Skeletal muscle cell (primary cell): ENCODE data around the gene SNCA.

Experiments used
- DNase-seq: peaks from one replicate; pipeline ENCODE4 v3.0.0-alpha.2; 2010; ENCODE audit warnings: low read depth
- H3K4me3 ChIP-seq: 2 replicates; pipeline ENCODE4 v1.5.1; 2011; ENCODE audit warnings: low read depth, mild to moderate bottlenecking, control low read depth, low read length, moderate library complexity

The SNCA gene

DNA sequence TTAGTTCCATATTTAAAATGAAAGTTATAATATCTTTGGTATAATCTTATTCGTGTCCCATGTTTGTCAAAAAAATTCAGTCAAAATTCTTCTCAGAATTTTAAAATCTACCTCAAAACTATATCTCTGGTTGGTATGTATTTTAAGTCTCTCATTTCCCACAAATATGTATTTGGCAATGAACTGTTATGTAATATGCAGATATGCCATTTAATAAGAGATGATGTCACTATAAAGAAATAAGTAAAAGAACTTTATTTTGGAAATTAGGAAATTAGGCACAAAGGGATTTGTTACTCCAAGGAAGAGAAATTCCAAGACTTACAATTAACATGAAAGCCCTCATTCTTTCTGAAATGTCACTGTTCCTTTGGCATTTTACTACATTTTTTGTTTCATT is 15.3 kb downstream of the SNCA start:
- no peak for DNase-seq

DNA sequence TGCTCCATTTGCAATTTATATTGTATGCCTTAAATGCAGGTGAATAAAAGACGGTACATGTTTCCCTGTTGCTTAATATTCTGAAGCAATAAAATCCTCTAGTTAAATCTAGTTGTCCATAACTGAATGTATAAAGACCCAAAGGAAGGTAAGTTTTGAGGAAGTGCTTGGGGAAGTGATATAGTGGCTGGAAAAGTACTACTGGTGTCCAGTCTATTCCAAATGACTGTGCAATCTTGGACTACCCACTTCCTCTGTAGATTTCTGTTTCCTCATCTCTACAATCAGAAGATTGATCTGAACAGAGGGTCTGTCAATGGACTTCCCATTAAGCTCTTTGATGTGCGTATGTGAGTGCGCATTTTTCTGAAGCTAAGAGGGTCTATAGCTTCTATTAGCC is 17.0 kb downstream of the SNCA start:
- no peak overlapping the region for H3K4me3 ChIP-seq
- no peak for DNase-seq

More for the DNA sequence above, 15.3 kb downstream of the SNCA start:
- H3K4me3 ChIP-seq: no peak overlapping the region

DNA sequence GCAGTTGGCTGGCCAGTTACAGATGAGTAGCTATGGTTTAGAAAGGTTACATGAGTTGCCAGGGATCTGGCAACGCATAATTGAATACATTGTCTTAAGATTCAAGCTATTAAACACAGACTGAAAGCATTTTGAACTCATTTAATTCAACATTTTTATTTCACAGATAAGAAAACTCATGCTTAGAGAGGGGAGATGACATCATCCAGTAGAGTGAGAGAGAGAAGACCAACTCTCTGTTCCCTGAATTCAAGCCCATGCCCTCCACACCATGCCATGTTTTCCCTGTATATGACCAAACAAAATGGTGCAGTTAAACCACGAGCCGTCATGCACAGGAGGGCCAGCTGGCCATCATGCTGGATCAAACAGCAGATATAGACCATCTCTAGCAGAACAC is 22.6 kb downstream of the SNCA start:
- no peak for DNase-seq
- no peak overlapping the region for H3K4me3 ChIP-seq

DNA sequence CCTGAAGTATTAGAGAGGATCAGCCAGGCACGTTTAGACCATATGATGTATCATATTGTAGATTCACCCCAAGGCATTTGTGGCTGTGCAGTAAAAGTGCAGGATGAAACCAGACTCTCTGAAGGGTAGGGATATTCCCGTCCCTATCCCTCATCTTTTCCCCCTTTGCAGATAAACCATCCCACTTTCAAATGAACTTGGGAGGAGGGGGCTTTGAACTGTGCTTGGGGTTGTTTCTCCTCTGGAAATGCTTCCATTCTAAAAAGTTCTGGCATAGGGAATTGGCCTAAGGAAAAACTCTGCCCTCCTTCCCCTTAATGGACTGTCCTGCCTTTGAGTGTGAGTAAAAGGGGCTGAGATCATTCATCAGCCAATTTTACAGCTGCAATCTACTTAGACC is 23.8 kb downstream of the SNCA start:
- H3K4me3 ChIP-seq: no peak overlapping the region
- no peak for DNase-seq

DNA sequence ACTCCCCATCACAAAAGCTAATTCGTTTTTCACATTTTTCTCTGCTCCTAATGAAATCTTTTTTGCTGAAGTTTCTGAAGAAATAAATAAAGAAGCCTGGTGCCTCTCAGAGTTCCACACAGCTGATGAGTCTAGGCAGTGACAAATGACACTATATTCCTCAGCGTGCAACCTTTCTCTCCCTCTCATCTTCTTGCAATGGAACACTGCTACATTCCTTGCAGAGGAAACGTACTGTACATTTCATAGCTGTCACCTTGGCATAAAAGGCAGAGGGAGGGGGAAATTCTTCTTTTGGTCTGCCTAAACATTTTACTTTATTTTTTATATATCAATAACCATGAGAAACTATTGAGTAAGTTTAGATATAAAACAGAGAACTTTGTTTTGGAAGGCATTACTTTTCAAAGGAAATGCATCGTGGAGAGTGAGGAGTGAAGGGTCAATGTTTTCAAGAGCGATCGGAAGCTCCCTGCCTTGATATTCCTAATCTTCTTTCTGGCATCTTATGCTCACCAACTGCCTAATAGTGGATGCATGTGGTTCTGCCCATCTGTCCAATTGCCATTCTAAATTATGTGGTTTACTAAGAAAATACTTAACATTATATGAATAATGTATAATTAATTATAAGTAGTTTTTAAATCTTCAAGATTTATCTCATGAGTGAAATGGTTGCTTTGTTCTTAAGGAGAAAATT is 29.4 kb downstream of the SNCA start:
- DNase-seq: no peak

DNA sequence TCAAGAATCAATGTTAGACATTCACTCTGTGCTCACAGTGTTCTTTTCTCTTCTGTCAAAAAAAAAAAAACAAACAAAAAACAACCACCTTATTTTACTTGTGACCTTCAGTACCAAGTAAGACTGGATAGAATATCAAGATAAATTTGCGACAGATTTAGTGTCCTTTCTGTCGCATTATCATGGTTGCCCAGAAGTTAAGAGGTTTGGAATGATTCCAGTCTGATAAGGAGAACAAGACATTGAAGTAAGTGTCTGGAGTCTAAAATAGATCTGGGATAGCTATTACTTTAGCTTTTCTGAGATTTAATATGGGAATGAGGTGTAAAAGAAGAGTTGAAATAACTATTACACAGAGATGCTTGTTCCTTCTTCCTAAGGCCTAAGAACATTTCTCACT is 31.7 kb downstream of the SNCA start:
- H3K4me3 ChIP-seq: no peak overlapping the region
- DNase-seq: no peak

More for the DNA sequence above, 29.4 kb downstream of the SNCA start:
- no peak overlapping the region for H3K4me3 ChIP-seq

DNA sequence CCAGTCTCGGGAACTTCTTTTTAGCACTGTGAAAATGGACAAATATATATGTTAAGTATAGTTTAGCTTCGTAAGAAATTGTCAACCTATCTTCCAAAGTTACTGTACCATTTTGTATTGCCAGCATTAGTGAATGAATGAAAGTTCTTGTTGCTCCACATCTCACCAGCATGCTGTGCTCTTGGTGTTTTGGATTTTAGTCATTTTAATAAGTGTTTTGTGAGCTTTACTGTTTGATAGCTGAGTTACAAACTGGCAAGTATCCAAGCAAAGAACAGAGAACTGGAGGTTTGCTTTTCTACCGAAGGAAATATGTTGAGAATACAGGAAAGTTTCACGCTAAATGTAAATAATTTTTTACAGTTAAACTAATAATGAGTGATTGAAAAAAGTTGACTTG is 33.0 kb downstream of the SNCA start:
- DNase-seq: no peak
- H3K4me3 ChIP-seq: no peak overlapping the region

DNA sequence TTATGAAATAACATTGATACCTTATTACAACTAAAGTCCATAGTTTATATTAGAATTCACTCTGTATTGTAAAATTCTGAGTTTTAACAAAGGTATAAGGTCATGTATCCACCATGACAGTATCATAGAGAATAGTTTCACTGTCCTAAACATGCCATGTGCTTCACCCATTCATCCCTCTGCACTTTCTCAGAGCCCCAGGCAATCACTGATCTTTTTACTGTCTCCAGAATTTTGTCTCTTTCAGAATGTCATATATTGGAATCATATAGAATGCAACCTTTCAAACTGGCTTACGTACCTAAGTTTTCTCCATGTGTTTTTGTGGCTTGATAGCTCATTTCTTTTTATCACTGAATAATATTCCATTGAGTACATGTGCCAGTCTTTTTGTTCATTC is 33.9 kb downstream of the SNCA start:
- no peak overlapping the region for H3K4me3 ChIP-seq
- no peak for DNase-seq

DNA sequence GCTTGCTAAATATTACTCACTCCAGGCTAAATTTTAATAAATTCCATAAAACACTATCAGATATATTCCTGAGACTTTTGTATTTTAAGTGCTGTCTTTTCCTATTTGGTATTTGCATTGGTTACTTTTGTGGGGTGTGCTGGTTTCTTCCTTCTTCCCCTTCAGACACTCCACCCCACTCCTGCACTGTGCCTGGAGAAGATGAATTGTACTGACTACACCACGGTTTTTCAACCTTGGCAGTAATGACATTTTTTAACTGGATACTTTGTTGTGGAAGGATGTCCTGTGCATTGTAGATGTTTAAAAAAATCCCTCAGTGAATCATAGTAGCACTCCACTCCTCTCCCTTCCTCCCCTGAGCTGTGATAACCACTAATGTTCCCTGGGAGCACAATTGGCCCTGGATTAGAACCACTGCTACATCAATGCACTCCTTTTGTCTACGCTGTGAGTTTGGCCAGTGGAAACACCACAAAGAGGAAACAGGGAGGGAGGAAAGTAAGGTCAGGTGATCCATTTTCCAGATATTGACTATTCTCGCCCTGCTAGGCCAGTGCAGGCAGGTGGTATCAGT is 36.3 kb downstream of the SNCA start:
- H3K4me3 ChIP-seq: no peak overlapping the region
- peak; percentile 8 for DNase-seq

DNA sequence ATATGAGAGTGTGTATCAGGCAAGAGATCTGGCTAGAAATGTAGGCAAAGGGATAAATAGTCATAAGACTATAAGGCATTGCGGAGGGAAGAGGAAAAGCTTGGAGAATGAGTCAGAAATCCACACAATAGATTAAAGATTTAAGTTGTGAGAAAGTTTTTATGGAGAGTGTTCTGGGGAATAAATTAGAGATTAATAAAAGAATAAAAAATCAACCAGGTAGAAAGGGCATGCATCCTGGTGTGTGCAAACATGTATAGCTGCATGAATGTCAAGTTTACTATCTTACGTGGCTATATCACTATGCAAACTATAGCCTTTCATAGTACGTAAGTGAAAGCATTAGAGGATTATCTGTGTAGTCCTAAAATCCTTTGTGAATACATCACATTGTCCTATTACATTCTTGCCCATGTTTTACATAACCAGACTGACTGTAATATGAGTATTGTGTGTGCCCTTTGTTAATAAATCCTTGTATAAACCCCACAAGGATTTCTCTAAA is 36.9 kb downstream of the SNCA start:
- DNase-seq: peak; percentile 5
- H3K4me3 ChIP-seq: no peak overlapping the region

DNA sequence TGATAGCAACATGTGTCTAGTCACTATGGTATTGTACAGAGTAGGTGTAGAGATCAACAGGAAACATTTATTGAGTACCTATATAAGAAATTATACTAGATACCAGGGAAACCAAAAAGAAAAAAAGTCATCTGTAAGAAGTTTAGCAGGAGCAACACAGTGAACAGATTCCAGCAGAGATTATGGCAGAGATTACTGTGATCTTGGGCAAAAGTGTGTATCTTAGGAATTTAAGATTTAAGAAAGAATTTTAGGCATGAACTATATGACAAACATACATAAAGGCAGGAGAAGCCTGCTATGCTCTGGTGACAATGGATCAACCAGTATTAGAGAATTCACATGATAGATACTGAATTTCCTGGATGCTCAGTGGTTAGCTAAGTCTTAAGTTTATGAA is 37.9 kb downstream of the SNCA start:
- H3K4me3 ChIP-seq: no peak overlapping the region
- DNase-seq: no peak

DNA sequence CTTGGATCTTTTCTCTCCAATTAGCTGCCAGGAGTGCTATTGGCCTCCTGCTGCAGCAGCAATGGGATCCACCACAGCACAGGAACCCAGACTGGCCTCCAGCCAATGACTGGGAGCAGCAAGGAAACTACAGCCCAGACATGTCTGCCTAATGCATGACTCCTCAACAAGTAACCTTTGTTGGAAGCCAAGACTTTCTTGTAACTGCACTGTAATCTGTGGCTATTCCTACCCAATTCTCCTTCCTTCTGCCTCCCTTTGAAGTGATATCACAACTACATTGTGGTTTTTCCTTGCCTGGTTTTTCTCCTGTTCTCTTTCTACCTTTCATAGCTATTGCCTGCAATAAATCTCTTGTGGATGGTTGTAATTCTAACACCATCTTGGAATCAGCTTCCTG is 39.8 kb downstream of the SNCA start:
- peak; percentile 35 for DNase-seq
- no peak overlapping the region for H3K4me3 ChIP-seq

DNA sequence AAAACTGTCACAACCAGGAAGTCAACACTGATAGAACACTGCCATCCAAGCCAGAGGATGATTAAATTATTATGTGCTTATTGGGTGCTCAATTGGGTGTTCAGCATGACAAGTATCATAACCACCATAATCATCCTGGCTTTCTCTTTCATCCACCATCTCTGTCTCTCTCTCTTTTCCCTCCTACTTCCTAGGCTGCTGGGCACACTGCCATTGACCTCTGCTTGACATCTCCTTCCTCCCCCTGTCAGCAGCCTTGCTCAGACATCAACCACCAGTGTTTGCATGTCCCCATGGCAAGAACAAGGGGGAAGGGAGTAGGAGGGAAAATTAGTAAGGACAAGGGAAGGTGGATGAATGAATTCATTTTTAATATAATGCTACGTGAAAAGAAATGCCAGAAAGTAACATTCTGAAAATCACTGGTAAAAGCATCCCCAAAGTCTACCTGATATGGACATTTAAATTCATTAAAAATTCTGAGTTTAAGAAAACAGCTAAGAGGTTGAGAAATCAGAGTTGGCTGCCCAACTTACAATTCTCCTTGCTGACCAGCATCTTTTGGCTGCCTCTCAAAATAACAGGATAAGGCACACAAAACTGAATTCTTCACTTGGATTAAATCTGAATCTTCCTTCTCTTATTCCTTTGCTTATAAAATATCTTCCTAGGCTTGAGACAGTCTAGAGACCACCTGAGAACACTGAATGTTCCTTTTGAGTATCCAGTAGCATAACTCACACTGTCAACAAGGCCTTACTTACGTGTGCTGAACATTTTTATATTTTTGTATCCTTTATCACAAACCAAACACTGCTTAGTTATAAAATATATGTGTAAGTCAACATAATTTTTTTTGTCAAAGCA is 48.5 kb downstream of the SNCA start:
- peak; percentile 45 for DNase-seq
- no peak overlapping the region for H3K4me3 ChIP-seq

DNA sequence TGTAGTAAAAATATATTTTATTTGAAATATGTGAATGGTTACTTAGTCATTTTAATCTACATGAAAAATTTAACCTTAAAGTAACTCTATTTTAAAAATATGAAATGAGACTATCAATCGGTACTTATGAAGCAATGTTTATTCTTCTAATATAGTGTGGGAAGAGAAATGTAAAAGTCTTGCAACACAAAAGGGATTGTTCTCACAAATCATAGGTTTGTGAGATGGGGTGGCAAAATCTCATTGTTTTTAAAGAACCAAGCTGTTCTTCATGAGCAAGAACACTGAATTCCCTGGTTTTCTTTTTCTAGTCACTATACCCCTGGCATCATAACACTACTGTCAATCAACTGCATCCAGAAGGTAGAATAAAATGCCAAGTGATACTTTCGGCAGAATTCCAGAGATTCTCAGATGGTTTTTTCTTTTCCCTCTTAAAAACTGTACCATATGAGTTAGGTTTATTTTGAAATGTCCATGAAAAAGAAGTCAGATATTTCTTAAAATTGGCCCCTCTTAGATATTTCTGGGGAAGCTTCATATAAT is 52.2 kb downstream of the SNCA start:
- no peak for DNase-seq
- no peak overlapping the region for H3K4me3 ChIP-seq

DNA sequence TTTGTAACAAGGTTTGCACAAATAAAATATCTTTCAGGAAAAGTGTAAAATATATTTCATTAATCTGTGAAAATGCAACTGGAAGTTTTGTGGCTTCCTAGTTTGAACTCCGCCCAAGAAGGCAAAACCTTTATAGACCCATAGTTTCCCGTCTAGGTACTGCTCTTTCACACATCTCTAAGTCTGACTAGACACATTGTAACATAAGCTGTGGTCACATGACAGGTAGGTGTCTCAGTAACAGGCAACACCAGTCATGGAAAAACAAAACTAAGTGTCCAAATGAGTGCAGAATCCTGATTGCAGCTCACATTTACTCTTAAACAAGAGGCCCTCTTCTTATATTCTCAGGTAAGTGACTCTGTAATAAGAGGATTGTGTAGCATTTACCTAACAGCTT is 55.6 kb downstream of the SNCA start:
- H3K4me3 ChIP-seq: no peak overlapping the region
- no peak for DNase-seq

DNA sequence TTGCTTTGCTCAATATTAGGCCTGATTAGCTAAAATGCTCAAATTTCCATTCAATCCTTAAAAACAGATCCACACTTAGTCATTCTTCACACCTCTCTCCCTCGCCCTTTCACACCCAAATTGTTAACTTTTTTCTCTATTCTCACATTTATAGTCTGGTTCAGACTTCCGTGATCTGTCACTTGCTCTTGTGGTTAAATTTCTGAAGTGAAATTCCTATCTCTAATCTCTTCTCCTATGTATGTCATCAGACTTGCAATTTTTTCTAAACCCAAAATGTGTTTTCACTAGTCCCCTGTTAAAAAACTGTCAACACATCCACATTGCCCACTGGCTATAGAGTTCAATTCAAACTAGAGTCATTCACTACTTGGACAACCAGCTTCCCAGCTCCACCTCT is 63.2 kb downstream of the SNCA start:
- no peak overlapping the region for H3K4me3 ChIP-seq
- no peak for DNase-seq

DNA sequence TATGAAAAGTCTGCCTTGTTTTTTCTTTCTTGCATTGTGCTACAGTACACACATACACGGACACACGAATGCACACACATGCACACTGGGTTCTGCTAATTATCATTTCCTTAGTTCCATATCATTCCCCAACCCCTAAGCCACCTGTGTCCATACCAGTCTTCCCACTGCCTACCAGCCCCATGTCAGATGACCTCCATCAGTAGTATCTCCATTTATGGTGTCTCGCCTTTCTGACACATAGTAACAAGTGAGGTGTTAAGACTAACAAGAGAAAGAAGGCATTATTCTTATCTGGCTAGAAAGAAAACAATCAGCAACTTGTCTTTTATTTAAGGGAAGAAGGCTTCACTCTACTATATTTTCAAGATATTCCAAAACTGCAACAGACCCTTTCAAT is 67.1 kb downstream of the SNCA start:
- no peak for DNase-seq
- no peak overlapping the region for H3K4me3 ChIP-seq

DNA sequence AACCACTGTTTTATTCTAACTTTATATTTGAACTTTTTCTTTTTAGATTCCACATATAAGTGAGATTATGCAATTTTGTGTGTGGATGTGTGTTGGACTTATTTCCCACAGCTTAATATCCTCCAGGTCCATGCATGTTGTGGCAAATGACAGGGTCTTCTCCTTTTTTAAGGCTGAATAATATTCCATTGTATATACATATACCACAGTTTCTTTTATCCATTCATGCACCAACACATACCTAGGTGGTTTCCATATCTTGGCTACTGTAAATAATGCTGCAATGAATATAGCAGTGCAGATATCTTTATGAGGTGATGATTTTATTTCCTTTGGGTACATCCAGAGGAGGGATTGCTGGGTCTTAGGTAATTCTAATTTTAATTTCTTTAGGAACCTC is 69.0 kb downstream of the SNCA start:
- no peak for DNase-seq
- H3K4me3 ChIP-seq: no peak overlapping the region

DNA sequence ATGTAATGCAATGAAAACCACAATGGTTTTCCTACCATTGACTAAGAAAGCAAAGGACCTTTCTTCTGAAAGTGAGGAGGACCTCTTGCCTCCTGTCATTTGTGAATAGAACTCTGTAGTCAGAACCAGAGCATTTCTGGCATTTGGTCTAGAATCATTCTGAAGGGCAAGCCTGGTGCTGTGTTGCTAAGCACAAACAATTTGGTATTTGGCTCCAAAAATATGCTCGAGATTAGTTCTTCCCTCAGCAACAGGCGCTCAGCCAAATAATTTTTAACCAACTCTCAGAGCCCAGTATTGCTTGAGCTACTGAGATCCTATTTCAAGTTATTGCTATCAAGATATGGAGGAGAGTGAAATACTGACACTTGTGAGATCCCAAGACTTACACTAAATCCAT is 71.0 kb downstream of the SNCA start:
- no peak overlapping the region for H3K4me3 ChIP-seq
- peak; percentile 39 for DNase-seq

DNA sequence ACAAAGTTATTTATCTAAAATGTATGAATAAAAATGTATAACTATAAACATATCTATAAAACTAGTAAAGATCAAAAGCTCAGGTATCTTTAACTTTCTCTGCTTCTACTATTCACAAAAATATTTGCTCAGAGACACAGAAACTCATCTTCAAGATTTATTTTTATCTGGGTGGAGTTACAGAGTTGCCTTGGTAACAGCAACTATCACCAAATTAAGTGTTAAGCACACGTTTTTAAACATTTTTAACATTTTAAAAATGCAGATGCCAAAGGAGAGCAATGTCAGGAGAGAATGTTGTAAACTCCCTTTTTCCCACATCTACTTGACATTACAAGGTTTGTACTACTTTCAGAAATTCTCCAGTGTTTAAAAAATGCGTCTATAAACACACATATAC is 71.4 kb downstream of the SNCA start:
- no peak overlapping the region for H3K4me3 ChIP-seq
- DNase-seq: no peak
